ENCODE results near the gene GPR82.
"Not testable (repeated sequence)": the region's sequence is repeated elsewhere in the genome, so short reads cannot be mapped to it uniquely, and the experiment has no call there.

GPR82 gene

DNA sequence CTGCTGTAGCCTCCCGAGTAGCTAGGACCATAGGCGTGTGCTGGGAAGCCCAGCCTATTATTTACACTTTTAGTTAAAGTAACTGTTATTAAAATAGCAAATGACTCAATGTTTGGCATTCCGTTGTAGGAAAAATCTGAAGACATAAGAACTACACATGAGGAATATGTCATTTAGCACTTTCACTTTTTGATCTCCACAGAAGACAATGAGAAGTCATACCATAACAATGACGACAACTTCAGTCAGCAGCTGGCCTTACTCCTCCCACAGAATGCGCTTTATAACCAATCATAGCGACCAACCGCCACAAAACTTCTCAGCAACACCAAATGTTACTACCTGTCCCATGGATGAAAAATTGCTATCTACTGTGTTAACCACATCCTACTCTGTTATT, 28.6 kb upstream of the GPR82 start:
- Histone ChIP-seq H3K4me1 (ENCODE audit: control insufficient read depth, insufficient read depth, low read length) (no peaks in the 10 kb centered on the region), H3K36me3 (ENCODE audit: control insufficient read depth, insufficient read depth, low read length) (no peaks in the 10 kb centered on the region), H3K9me3 (ENCODE audit: control insufficient read depth, insufficient read depth, low read length) (no peaks in the 10 kb centered on the region), H3K9ac (ENCODE audit: low read depth, low read length) (no peak overlapping the region), H3K27me3 (ENCODE audit: control insufficient read depth, insufficient read depth, low read length) (no peaks in the 10 kb centered on the region), H3K4me3 (ENCODE audit: low read depth, low read length) (no peak overlapping the region)

DNA sequence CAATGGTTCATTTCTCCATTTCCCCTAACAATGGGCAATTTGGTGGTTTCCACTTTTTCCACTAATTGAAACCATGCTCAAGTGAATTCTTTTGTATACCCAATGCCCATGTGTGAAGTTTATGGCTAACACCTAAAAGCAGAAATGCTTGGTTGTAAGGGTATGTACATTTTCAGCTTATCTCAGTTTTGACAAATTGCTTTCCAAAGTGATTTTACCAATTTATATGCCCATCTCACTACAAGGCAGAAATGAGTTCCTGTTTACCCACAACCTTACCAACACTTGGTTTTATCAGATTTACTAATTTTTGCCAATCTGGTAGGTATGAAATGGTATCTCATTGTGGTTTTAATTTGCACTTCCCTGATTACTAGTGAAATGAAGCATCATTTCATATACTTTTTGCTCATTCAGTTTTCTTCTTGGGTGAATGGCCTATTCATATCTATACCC, 20.4 kb upstream of the GPR82 start:
- Histone ChIP-seq H3K9me3 (ENCODE audit: control insufficient read depth, insufficient read depth, low read length) (no peaks in the 10 kb centered on the region), H3K36me3 (ENCODE audit: control insufficient read depth, insufficient read depth, low read length) (no peaks in the 10 kb centered on the region), H3K4me3 (ENCODE audit: low read depth, low read length) (no peak overlapping the region), H3K4me1 (ENCODE audit: control insufficient read depth, insufficient read depth, low read length) (peaks cover 5% of the 10 kb centered on the region), H3K9ac (ENCODE audit: low read depth, low read length) (no peak overlapping the region), H3K27me3 (ENCODE audit: control insufficient read depth, insufficient read depth, low read length) (no peaks in the 10 kb centered on the region)

DNA sequence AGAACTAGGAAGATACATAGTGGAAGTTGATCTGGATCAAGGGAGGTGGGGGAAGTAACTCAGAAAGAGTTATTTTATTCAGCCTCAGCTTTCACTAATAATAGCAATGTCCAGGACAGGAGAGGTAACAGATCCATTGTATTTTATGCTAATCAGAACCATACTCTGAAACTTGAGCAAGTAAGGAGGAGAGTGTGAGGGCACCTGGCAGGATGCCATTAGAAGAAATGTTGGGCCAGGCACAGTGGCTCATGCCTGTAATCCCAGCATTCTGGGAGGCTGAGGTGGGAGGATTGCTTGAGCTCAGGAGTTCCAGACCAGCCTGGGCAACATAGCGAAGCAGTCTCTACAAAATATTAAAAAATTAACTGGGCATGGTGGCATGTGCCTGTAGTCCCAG, 18.9 kb upstream of the GPR82 start:
- H3K4me1 ChIP-seq (ENCODE audit: control insufficient read depth, insufficient read depth, low read length) = peaks cover 5% of the 10 kb centered on the region
- no peak overlapping the region for H3K9ac ChIP-seq (ENCODE audit: low read depth, low read length)
- H3K9me3 ChIP-seq (ENCODE audit: control insufficient read depth, insufficient read depth, low read length) = no peaks in the 10 kb centered on the region
- no peak overlapping the region for H3K4me3 ChIP-seq (ENCODE audit: low read depth, low read length)
- H3K27me3 ChIP-seq (ENCODE audit: control insufficient read depth, insufficient read depth, low read length) = no peaks in the 10 kb centered on the region
- no peaks in the 10 kb centered on the region for H3K36me3 ChIP-seq (ENCODE audit: control insufficient read depth, insufficient read depth, low read length)

DNA sequence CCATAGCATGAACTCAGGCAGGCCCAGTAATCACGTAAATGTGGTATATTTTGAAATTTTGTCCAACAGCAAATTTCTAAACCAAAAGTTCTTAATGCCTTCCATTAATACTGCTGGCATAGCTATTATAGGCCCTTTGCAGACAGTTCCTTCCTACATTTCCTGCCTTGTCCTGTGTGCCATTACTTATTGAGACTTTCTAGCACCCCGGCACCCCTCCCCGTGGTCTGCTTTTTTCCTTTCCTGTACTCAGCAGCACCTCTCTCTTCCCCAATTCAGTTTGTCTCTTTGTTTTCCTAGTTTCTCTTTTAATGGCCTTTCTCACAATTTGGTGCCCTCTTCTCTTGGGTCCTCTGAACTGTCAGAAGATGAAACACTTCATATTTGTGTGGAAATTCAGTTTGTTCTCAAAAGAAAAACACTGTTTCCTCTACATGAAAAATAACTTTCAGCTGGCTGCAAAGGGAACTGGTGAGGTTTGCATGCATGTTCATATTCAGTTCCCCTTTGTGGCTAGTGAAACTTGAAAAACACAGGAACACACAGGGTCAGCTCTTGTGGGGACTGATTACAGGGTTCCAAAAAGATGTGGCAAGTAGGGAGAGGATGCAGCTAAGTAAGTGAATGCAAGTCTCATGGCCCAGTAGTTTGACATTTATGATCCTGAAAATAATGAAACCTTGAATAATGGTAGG, 18.2 kb upstream of the GPR82 start:
- Histone ChIP-seq H3K36me3 (ENCODE audit: control insufficient read depth, insufficient read depth, low read length) (no peaks in the 10 kb centered on the region), H3K27me3 (ENCODE audit: control insufficient read depth, insufficient read depth, low read length) (no peaks in the 10 kb centered on the region), H3K4me3 (ENCODE audit: low read depth, low read length) (no peak overlapping the region), H3K9me3 (ENCODE audit: control insufficient read depth, insufficient read depth, low read length) (no peaks in the 10 kb centered on the region), H3K9ac (ENCODE audit: low read depth, low read length) (no peak overlapping the region), H3K4me1 (ENCODE audit: control insufficient read depth, insufficient read depth, low read length) (peaks cover 11% of the 10 kb centered on the region)

DNA sequence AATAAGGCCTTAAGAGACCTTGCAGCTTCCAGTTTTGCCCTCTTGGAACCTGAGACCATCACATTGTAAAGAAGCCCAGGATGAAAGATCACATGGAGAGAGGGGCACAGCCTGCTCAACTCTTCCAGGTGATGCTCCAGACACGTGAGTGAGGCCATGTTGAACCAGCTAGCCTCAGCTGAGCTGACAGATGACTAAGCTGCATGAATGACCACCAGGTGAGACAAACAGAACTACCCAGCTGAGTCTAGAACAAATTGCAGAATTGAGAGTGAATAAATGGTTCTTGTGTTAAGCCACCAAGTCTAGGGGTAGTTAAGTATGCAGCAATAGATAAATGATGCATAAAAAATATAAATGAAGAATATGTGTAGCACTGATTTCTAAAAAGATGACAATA, 16.8 kb upstream of the GPR82 start:
- Histone ChIP-seq H3K4me1 (ENCODE audit: control insufficient read depth, insufficient read depth, low read length) (peaks cover 10% of the 10 kb centered on the region), H3K36me3 (ENCODE audit: control insufficient read depth, insufficient read depth, low read length) (no peaks in the 10 kb centered on the region), H3K27me3 (ENCODE audit: control insufficient read depth, insufficient read depth, low read length) (no peaks in the 10 kb centered on the region), H3K4me3 (ENCODE audit: low read depth, low read length) (no peak overlapping the region), H3K9ac (ENCODE audit: low read depth, low read length) (no peak overlapping the region), H3K9me3 (ENCODE audit: control insufficient read depth, insufficient read depth, low read length) (no peaks in the 10 kb centered on the region)

DNA sequence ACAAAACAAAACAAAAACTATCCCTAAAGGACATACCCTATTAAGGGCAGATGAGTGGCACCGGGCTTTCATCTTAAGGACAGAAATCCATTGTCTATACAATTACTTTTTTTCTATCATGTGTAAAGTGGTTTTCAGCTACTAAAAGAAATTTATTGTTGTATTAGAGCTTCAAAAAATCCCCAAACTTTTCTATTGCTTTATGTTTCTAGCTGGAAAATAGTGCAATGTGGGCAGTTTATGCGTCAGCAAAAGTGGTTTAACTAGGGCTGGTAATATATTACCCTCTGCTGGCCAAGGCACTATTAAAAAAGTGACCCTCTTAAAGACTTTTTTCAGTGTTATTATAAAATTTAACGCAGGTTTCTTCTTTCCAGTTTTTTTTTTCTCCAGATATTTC, 15.5 kb upstream of the GPR82 start:
- Histone ChIP-seq H3K9ac (ENCODE audit: low read depth, low read length) (no peak overlapping the region), H3K9me3 (ENCODE audit: control insufficient read depth, insufficient read depth, low read length) (no peaks in the 10 kb centered on the region), H3K4me3 (ENCODE audit: low read depth, low read length) (no peak overlapping the region), H3K27me3 (ENCODE audit: control insufficient read depth, insufficient read depth, low read length) (no peaks in the 10 kb centered on the region), H3K4me1 (ENCODE audit: control insufficient read depth, insufficient read depth, low read length) (peaks cover 10% of the 10 kb centered on the region), H3K36me3 (ENCODE audit: control insufficient read depth, insufficient read depth, low read length) (no peaks in the 10 kb centered on the region)

DNA sequence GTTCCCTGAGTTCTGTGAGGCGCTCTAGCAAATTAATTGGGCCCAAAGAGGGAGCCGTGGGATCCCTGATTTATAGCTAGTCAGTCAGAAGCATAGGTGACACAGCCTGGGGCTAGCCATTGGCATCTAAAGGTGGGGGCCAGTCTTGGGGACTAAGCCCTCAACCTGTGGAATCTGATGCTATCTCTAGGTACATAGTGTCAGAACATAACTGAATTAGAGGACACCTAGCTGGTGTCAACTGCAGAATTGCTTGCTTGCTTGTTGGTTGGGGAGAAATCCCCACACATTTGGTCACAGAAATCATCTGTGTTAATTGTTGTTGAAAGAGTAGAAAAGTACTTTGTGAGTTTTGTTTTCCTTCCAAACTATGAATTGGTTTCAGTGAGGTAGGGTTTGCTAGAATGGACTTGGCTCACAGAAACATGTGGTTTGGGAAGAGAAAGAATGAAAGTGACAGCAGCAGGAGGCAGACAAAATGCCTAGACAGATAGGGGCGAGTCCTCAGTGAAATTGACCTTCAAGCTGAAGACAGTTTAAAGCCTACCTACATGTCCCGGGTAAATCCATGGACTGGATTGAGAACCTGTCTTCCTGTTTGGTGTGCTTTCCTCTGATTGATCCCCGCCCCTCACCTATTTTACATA, 12.8 kb upstream of the GPR82 start:
- Histone ChIP-seq H3K9me3 (ENCODE audit: control insufficient read depth, insufficient read depth, low read length) (peaks cover 1% of the 10 kb centered on the region), H3K4me3 (ENCODE audit: low read depth, low read length) (no peak overlapping the region), H3K27me3 (ENCODE audit: control insufficient read depth, insufficient read depth, low read length) (no peaks in the 10 kb centered on the region), H3K36me3 (ENCODE audit: control insufficient read depth, insufficient read depth, low read length) (no peaks in the 10 kb centered on the region), H3K9ac (ENCODE audit: low read depth, low read length) (no peak overlapping the region), H3K4me1 (ENCODE audit: control insufficient read depth, insufficient read depth, low read length) (peaks cover 10% of the 10 kb centered on the region)

DNA sequence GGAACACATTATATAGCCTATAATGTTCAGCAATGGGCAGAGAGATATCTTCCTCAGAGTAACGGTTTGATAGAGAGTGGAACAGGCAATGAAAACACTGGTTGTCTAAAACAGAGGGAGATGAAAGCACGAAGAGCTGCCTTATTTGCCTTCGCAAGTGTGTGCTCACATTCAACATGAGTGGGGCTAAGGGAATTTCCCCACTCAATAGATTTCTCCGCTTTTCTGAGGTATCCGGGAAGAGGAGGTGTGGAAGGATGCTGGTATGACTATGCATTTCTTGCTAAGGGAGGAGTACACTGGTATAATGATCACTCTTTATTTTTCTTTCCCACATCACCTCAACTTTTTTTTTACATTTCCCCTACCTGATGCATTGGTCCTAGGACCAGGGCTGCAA, 7.8 kb upstream of the GPR82 start:
- Histone ChIP-seq H3K36me3 (ENCODE audit: control insufficient read depth, insufficient read depth, low read length) (no peaks in the 10 kb centered on the region), H3K9me3 (ENCODE audit: control insufficient read depth, insufficient read depth, low read length) (peaks cover 20% of the 10 kb centered on the region), H3K9ac (ENCODE audit: low read depth, low read length) (no peak overlapping the region), H3K27me3 (ENCODE audit: control insufficient read depth, insufficient read depth, low read length) (no peaks in the 10 kb centered on the region), H3K4me3 (ENCODE audit: low read depth, low read length) (no peak overlapping the region), H3K4me1 (ENCODE audit: control insufficient read depth, insufficient read depth, low read length) (no peaks in the 10 kb centered on the region)

DNA sequence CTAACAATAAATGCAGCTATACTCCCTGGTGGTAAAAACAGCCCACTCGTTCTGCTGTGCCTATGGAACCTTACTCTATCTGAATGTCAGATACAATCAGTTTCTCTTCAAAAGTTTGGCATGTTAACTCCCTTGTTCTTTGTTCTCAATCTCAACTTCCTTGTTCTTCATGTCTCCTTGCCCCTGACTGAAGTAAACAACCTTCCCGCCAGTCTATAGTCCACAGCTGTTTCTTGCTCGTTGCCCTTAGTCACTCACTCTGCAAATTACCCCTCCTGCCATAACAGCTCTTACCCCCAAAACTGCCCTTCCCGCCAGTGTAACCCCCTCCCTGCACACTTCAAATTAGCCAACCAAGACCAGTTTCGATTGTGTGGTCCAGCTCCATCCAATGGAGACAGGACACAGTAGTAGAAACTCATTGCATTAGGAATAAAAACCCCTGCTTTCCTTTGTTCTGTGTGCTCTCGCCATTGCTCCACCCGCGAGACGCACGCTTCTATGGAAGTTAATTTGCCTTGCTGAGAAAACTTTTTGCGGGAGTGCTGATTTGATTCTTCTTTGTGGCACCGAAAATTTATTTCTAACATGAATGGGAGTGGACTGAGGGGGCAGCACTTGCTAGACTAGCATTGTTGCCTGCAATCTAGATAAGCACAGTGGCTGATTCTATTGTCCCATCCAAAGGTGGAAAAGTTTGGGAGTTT, 7.1 kb upstream of the GPR82 start:
- Histone ChIP-seq H3K4me3 (ENCODE audit: low read depth, low read length) (no peak overlapping the region), H3K4me1 (ENCODE audit: control insufficient read depth, insufficient read depth, low read length) (no peaks in the 10 kb centered on the region), H3K27me3 (ENCODE audit: control insufficient read depth, insufficient read depth, low read length) (no peaks in the 10 kb centered on the region), H3K9ac (ENCODE audit: low read depth, low read length) (no peak overlapping the region), H3K9me3 (ENCODE audit: control insufficient read depth, insufficient read depth, low read length) (peaks cover 20% of the 10 kb centered on the region), H3K36me3 (ENCODE audit: control insufficient read depth, insufficient read depth, low read length) (no peaks in the 10 kb centered on the region)

DNA sequence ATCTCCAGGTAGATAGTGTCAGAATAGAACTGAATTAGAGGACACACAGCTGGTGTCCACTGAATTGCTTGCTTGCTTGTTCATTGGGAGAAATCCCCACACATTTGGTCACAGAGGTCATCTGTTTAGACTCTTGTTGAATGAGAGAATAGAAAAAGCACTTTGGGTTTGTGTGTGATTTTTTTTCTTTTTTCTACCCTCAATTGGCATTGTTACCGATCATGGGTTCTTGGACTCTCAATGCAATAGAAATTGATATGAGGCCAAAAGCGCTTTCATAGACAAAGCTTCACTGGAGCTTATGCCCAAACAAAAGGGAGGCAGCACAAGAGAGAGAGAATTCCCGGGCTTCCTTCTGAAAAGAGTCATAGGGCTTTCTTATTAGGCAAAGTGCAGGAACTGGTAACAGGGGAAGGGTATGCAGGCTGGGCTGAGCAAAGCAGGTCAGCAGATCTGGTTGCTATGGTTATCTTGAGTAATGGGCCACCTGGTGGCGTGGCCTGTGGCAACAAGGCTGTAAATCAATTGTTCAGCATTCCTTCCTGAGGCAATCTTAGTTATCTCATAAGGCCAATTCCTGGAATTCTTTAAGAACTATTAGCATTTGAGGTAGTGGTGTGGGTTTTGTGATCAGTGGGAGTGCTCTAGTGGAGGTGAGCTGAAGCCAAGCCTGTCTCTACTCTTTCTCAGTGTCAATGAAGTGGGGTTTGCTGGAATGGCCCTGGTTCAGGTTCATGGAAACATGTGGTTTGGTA, 5.3 kb upstream of the GPR82 start:
- peaks cover 20% of the 10 kb centered on the region for H3K9me3 ChIP-seq (ENCODE audit: control insufficient read depth, insufficient read depth, low read length)
- no peaks in the 10 kb centered on the region for H3K4me1 ChIP-seq (ENCODE audit: control insufficient read depth, insufficient read depth, low read length)
- no peaks in the 10 kb centered on the region for H3K27me3 ChIP-seq (ENCODE audit: control insufficient read depth, insufficient read depth, low read length)
- H3K9ac ChIP-seq (ENCODE audit: low read depth, low read length) = no peak overlapping the region
- H3K36me3 ChIP-seq (ENCODE audit: control insufficient read depth, insufficient read depth, low read length) = no peaks in the 10 kb centered on the region
- no peak overlapping the region for H3K4me3 ChIP-seq (ENCODE audit: low read depth, low read length)

DNA sequence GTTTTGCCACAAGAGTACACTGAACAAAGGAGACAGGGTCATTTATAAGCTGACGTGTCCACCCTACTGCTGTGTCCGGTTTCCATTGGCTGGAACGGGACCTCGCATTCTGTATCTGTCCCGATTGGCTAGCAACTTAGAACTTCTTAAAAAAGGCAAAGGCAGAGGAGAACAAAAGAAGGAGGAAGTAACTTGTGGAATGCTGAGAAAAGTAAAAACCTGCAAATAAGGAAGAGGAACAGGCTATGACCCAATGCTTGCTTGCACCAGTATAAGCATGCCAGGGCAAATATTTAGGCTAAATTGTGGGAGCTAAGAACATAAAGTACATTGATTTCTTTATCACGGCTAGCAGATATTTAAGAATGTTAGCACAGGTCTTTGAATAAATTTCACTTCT, 4.4 kb upstream of the GPR82 start:
- not testable (repeated sequence) for H3K9ac ChIP-seq (ENCODE audit: low read depth, low read length); H3K27me3 ChIP-seq (ENCODE audit: control insufficient read depth, insufficient read depth, low read length); H3K4me3 ChIP-seq (ENCODE audit: low read depth, low read length); H3K36me3 ChIP-seq (ENCODE audit: control insufficient read depth, insufficient read depth, low read length); H3K4me1 ChIP-seq (ENCODE audit: control insufficient read depth, insufficient read depth, low read length)
- H3K9me3 ChIP-seq (ENCODE audit: control insufficient read depth, insufficient read depth, low read length) = peaks cover 20% of the 10 kb centered on the region
